Measurements from ENCODE around the gene CKS2.

The CKS2 gene

DNA sequence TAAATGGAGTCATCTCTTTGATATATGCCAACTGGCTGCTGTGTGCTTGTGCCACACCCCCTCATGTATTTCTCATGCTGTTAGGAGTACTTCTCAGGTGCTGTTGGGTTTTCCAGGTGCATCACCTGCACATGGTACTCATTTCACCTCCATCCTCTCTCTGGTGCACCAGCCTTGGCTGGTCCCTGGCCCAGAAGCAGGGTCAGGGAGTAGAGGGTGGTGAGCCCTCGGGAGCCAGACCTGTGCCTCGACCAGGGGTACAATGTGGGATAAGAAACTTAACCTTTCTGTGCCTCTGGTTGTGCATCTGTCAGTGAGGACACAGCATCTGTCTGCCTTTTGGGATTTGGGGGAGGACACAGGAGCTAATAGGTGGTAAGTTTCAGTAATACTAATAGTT lies 45.8 kb downstream of the CKS2 start:
- DNase-seq (no peak), ATAC-seq (ENCODE audit: insufficient read depth, low read depth) (no peak)
- peaks cover 93% of the 10 kb centered on the region for H3K36me3 ChIP-seq (ENCODE audit: insufficient read depth, low read length)
- 0 out of 2 replicates have a peak, but pooled peaks cover 2% of the 10 kb centered on the region for H4K20me1 ChIP-seq (ENCODE audit: insufficient read depth, low read length)
- H3K79me2 ChIP-seq (ENCODE audit: insufficient read depth, low read length), result peaks cover 2% of the 10 kb centered on the region; the same call in 1 of the 2 replicates
- no peaks in the 10 kb centered on the region for H3K9me3 ChIP-seq (ENCODE audit: insufficient read depth, low read length, severe bottlenecking)
- H3K27me3 ChIP-seq (ENCODE audit: insufficient read depth, low read length, poor library complexity), result no peaks in the 10 kb centered on the region
- TF ChIP-seq EZH2 (IDR thresholded peaks at IDR 0.05; ENCODE audit: borderline replicate concordance, low read depth, low read length, severe bottlenecking), result no peak
- TF ChIP-seq, protein P1, sequence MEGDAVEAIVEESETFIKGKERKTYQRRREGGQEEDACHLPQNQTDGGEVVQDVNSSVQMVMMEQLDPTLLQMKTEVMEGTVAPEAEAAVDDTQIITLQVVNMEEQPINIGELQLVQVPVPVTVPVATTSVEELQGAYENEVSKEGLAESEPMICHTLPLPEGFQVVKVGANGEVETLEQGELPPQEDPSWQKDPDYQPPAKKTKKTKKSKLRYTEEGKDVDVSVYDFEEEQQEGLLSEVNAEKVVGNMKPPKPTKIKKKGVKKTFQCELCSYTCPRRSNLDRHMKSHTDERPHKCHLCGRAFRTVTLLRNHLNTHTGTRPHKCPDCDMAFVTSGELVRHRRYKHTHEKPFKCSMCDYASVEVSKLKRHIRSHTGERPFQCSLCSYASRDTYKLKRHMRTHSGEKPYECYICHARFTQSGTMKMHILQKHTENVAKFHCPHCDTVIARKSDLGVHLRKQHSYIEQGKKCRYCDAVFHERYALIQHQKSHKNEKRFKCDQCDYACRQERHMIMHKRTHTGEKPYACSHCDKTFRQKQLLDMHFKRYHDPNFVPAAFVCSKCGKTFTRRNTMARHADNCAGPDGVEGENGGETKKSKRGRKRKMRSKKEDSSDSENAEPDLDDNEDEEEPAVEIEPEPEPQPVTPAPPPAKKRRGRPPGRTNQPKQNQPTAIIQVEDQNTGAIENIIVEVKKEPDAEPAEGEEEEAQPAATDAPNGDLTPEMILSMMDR (IDR thresholded peaks at IDR 0.05; ENCODE audit: borderline replicate concordance, extremely low read depth, low read length, poor library complexity, severe bottlenecking), result no peak
- no peak overlapping the region for H3K27ac ChIP-seq (ENCODE audit: low read length)
- no peak overlapping the region for H3K9ac ChIP-seq (ENCODE audit: low read depth, low read length)
- no peaks in the 10 kb centered on the region for H3K4me1 ChIP-seq (ENCODE audit: insufficient read depth, low read length)
- H3K4me2 ChIP-seq (ENCODE audit: insufficient read depth, low read length), result no peak overlapping the region
- H2AFZ ChIP-seq (ENCODE audit: low read depth, low read length), result no peak overlapping the region
- no peak overlapping the region for H3K4me3 ChIP-seq (ENCODE audit: low read depth in 1 of 2, low read length in 2 of 2)

DNA sequence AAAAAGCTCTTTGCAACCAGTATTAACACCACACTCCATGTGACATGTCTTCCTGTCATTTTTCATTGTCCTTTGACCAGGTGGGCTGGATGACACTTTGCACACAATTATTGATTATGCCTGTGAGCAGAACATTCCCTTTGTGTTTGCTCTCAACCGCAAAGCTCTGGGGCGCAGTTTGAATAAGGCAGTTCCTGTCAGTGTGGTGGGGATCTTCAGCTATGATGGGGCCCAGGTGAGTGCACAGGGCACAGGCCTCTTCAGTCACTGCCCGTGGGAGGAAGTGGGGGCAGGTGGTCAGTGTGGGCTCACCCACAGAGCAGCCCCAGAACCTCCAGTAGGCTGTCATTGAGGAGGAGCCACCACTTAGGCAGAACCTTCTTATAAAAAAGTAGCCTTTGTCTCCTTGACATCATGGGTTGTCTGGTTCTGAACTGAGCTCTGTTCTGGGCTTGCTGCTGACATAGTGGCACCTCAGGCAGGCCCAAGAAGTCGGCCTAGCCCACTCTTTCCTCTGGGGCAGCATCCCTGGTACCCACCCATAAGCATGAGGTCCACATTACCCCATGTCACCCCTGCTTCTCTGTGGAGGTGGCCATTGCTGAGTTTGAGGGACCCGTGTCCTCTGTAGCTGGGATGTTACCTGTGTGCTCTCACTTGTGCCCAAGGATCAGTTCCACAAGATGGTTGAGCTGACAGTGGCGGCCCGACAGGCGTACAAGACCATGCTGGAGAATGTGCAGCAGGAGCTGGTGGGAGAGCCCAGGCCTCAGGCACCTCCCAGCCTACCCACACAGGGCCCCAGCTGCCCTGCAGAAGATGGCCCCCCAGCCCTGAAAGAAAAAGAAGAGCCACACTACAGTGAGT lies 46.6 kb downstream of the CKS2 start:
- ATAC-seq (ENCODE audit: insufficient read depth, low read depth) (no peak), DNase-seq (no peak)
- Histone ChIP-seq H4K20me1 (ENCODE audit: insufficient read depth, low read length) (no peaks in the 10 kb centered on the region), H3K27me3 (ENCODE audit: insufficient read depth, low read length, poor library complexity) (no peaks in the 10 kb centered on the region), H3K4me1 (ENCODE audit: insufficient read depth, low read length) (no peaks in the 10 kb centered on the region), H3K36me3 (ENCODE audit: insufficient read depth, low read length) (peaks cover 93% of the 10 kb centered on the region), H3K27ac (ENCODE audit: low read length) (no peak overlapping the region), H2AFZ (ENCODE audit: low read depth, low read length) (no peak overlapping the region), H3K9ac (ENCODE audit: low read depth, low read length) (no peak overlapping the region), H3K4me2 (ENCODE audit: insufficient read depth, low read length) (no peak overlapping the region), H3K9me3 (ENCODE audit: insufficient read depth, low read length, severe bottlenecking) (no peaks in the 10 kb centered on the region), H3K79me2 (ENCODE audit: insufficient read depth, low read length) (peaks cover 2% of the 10 kb centered on the region; the same call in 1 of the 2 replicates), H3K4me3 (ENCODE audit: low read depth in 1 of 2, low read length in 2 of 2) (no peak overlapping the region)
- TF ChIP-seq, protein P1 (IDR thresholded peaks at IDR 0.05; ENCODE audit: borderline replicate concordance, extremely low read depth, low read length, poor library complexity, severe bottlenecking), result no peak
- no peak for TF ChIP-seq EZH2 (IDR thresholded peaks at IDR 0.05; ENCODE audit: borderline replicate concordance, low read depth, low read length, severe bottlenecking)

DNA sequence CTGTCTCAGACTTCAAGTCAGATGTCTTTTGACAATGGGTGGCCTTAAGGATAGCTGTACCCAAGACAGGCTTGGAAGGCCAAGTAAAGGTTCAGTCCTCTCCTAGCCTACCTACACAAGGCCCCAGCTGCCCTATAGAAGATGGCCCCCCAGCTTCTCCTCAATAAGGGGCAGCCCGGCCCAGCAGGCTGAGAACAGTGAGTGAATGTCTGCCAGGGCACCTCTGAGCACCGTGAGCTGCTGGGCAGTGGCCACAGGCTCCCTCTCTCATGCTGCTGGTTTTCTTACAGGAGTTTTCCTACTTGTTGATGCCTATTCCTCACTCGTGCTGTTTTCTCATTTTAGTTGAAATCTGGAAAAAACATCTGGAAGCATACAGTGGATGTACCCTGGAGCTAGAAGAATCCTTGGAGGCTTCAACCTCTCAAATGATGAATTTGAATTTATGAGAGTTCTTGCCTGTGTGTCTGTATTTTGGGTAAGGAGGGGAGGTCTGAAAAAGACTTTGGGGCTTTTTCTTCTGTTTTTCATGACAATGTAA lies 47.5 kb downstream of the CKS2 start:
- Histone ChIP-seq H3K27ac (ENCODE audit: low read length) (no peak overlapping the region), H3K36me3 (ENCODE audit: insufficient read depth, low read length) (peaks cover 90% of the 10 kb centered on the region), H3K79me2 (ENCODE audit: insufficient read depth, low read length) (no peaks in the 10 kb centered on the region), H3K9ac (ENCODE audit: low read depth, low read length) (no peak overlapping the region), H3K4me1 (ENCODE audit: insufficient read depth, low read length) (no peaks in the 10 kb centered on the region), H3K27me3 (ENCODE audit: insufficient read depth, low read length, poor library complexity) (no peaks in the 10 kb centered on the region), H3K4me2 (ENCODE audit: insufficient read depth, low read length) (no peak overlapping the region), H3K4me3 (ENCODE audit: low read depth in 1 of 2, low read length in 2 of 2) (no peak overlapping the region), H3K9me3 (ENCODE audit: insufficient read depth, low read length, severe bottlenecking) (no peaks in the 10 kb centered on the region), H2AFZ (ENCODE audit: low read depth, low read length) (no peak overlapping the region), H4K20me1 (ENCODE audit: insufficient read depth, low read length) (0 out of 2 replicates have a peak, but pooled peaks cover 3% of the 10 kb centered on the region)
- TF ChIP-seq EZH2 (IDR thresholded peaks at IDR 0.05; ENCODE audit: borderline replicate concordance, low read depth, low read length, severe bottlenecking), result no peak
- TF ChIP-seq, protein P1 (IDR thresholded peaks at IDR 0.05; ENCODE audit: borderline replicate concordance, extremely low read depth, low read length, poor library complexity, severe bottlenecking), result no peak
- DNase-seq (no peak), ATAC-seq (ENCODE audit: insufficient read depth, low read depth) (no peak)
